Measurements from ENCODE around the gene SCNN1B.

Gene SCNN1B

GRCh38 chr16:23267647-23268046 lies 34.5 kb upstream of the SCNN1B start:
- Histone ChIP-seq H3K4me2 (ENCODE audit: low read length) (no peak overlapping the region), H3K4me1 (ENCODE audit: low read length) (no peaks in the 10 kb centered on the region), H3K4me3 (ENCODE audit: low read length) (no peak overlapping the region), H3K9ac (ENCODE audit: low read length) (no peak overlapping the region), H3K36me3 (replicated peaks; ENCODE audit: low read depth, low read length) (no peaks in the 10 kb centered on the region), H4K20me1 (ENCODE audit: insufficient read depth, low read length) (no peaks in the 10 kb centered on the region), H3K9me3 (ENCODE audit: insufficient read depth, low read length) (no peaks in the 10 kb centered on the region), H3K79me2 (ENCODE audit: low read length) (no peaks in the 10 kb centered on the region), H3K27ac (ENCODE audit: low read length) (no peak overlapping the region), H3K27me3 (ENCODE audit: low read depth, low read length) (no peaks in the 10 kb centered on the region; the same call in 1 of the 2 replicates), H2AFZ (ENCODE audit: low read depth, low read length) (no peak overlapping the region; the same call in 1 of the 2 replicates)
- no peak for TF ChIP-seq EZH2phosphoT487 (IDR thresholded peaks at IDR 0.05; ENCODE audit: low read depth)
- TF ChIP-seq CTCF (IDR thresholded peaks at IDR 0.05; ENCODE audit: low read depth, low read length): no peak

- no peak overlapping the region for H2AFZ ChIP-seq (ENCODE audit: low read depth, low read length)
- no peaks in the 10 kb centered on the region for H3K9me3 ChIP-seq (ENCODE audit: insufficient read depth, low read length)
- H3K4me1 ChIP-seq (ENCODE audit: low read length): no peaks in the 10 kb centered on the region
- no peaks in the 10 kb centered on the region for H3K79me2 ChIP-seq (ENCODE audit: low read length)
- H3K36me3 ChIP-seq (replicated peaks; ENCODE audit: low read depth, low read length): no peaks in the 10 kb centered on the region
- TF ChIP-seq CTCF (IDR thresholded peaks at IDR 0.05; ENCODE audit: low read depth, low read length) (no peak), EZH2phosphoT487 (IDR thresholded peaks at IDR 0.05; ENCODE audit: low read depth) (no peak)
- H3K9ac ChIP-seq (ENCODE audit: low read length): no peak overlapping the region
- H3K27me3 ChIP-seq (ENCODE audit: low read depth, low read length): no peaks in the 10 kb centered on the region
- H3K4me2 ChIP-seq (ENCODE audit: low read length): no peak overlapping the region
- H4K20me1 ChIP-seq (ENCODE audit: insufficient read depth, low read length): no peaks in the 10 kb centered on the region
- H3K4me3 ChIP-seq (ENCODE audit: low read length): no peak overlapping the region
- H3K27ac ChIP-seq (ENCODE audit: low read length): no peak overlapping the region
Measured at GRCh38 chr16:23268561-23268960, 33.5 kb upstream of the SCNN1B start.

- Histone ChIP-seq H3K27ac (ENCODE audit: low read length) (no peak overlapping the region), H3K27me3 (ENCODE audit: low read depth, low read length) (no peaks in the 10 kb centered on the region), H3K79me2 (ENCODE audit: low read length) (no peaks in the 10 kb centered on the region), H3K9me3 (ENCODE audit: insufficient read depth, low read length) (no peaks in the 10 kb centered on the region), H3K4me1 (ENCODE audit: low read length) (no peaks in the 10 kb centered on the region), H3K9ac (ENCODE audit: low read length) (no peak overlapping the region), H3K4me3 (ENCODE audit: low read length) (no peak overlapping the region), H3K36me3 (replicated peaks; ENCODE audit: low read depth, low read length) (no peaks in the 10 kb centered on the region), H2AFZ (ENCODE audit: low read depth, low read length) (no peak overlapping the region), H4K20me1 (ENCODE audit: insufficient read depth, low read length) (no peaks in the 10 kb centered on the region), H3K4me2 (ENCODE audit: low read length) (no peak overlapping the region)
- TF ChIP-seq EZH2phosphoT487 (IDR thresholded peaks at IDR 0.05; ENCODE audit: low read depth) (no peak), CTCF (IDR thresholded peaks at IDR 0.05; ENCODE audit: low read depth, low read length) (no peak)
Measured at GRCh38 chr16:23269248-23269953, 32.7 kb upstream of the SCNN1B start.

GRCh38 chr16:23270654-23271053 lies 31.4 kb upstream of the SCNN1B start:
- H3K79me2 ChIP-seq (ENCODE audit: low read length): no peaks in the 10 kb centered on the region

More at GRCh38 chr16:23270654-23271053, 31.4 kb upstream of the SCNN1B start:
- TF ChIP-seq CTCF (IDR thresholded peaks at IDR 0.05; ENCODE audit: low read depth, low read length) (no peak), EZH2phosphoT487 (IDR thresholded peaks at IDR 0.05; ENCODE audit: low read depth) (no peak)
- H3K4me3 ChIP-seq (ENCODE audit: low read length): no peak overlapping the region
- H3K4me1 ChIP-seq (ENCODE audit: low read length): no peaks in the 10 kb centered on the region
- no peaks in the 10 kb centered on the region for H3K36me3 ChIP-seq (replicated peaks; ENCODE audit: low read depth, low read length)
- no peaks in the 10 kb centered on the region for H4K20me1 ChIP-seq (ENCODE audit: insufficient read depth, low read length)
- H3K9me3 ChIP-seq (ENCODE audit: insufficient read depth, low read length): no peaks in the 10 kb centered on the region
- no peak overlapping the region for H3K27ac ChIP-seq (ENCODE audit: low read length)
- no peak overlapping the region for H3K4me2 ChIP-seq (ENCODE audit: low read length)
- no peak overlapping the region for H2AFZ ChIP-seq (ENCODE audit: low read depth, low read length)
- no peak overlapping the region for H3K9ac ChIP-seq (ENCODE audit: low read length)
- H3K27me3 ChIP-seq (ENCODE audit: low read depth, low read length): peaks cover 3% of the 10 kb centered on the region; the same call in 1 of the 2 replicates

Data from OCI-LY3 (cell line).